ENCODE measurements around the gene SHISA2.

Gene SHISA2

DNA sequence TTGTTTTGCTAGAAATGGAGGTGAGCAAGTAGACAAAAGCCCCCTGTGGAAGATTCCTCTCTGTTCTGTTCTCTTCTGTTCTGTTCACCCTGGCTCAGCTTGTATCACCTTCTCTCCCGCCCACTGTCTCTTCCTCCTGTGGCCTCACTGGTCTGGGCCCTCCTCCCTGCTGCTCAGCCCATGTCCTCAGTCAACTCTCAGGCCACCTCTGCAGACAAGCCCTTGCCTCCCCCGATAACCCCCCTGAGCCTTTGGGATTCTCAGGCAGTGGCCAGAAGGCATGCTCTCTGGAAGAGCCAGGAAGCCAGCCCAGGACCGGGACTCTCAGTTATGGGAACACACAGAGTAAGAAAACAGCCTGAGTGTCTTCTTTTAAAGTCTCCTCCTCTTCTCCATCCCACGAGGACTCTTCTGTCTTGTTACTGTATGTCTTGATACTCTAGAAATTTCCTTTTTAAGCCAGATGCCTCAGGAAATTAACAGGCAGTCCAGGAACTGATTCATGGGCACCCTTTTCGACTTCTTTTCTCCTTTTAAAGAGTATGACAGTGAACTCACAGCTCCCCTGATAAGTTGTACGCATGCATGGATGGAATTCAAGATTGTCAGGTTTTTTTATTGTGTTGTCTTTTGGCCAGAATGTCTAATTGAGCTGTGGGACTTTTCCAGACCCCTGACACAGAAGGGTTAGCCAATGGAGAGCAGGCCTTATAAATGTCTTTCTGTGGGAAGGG is 33.7 kb downstream of the SHISA2 start:
- H3K4me1 ChIP-seq (ENCODE audit: control insufficient read depth, insufficient read depth, low read length), result 0 out of 2 replicates have a peak, but pooled peaks cover 6% of the 10 kb centered on the region
- H3K9ac ChIP-seq (ENCODE audit: low read depth, low read length), result no peak overlapping the region
- no peak overlapping the region for H3K4me3 ChIP-seq (ENCODE audit: low read depth, low read length)
- H3K9me3 ChIP-seq (ENCODE audit: control insufficient read depth, insufficient read depth, low read length), result no peaks in the 10 kb centered on the region
- no peaks in the 10 kb centered on the region for H3K27me3 ChIP-seq (ENCODE audit: control insufficient read depth, insufficient read depth, low read length)
- no peak overlapping the region for H3K27ac ChIP-seq (ENCODE audit: low read depth, low read length)
- H3K36me3 ChIP-seq (ENCODE audit: control insufficient read depth, insufficient read depth, low read length), result no peaks in the 10 kb centered on the region

DNA sequence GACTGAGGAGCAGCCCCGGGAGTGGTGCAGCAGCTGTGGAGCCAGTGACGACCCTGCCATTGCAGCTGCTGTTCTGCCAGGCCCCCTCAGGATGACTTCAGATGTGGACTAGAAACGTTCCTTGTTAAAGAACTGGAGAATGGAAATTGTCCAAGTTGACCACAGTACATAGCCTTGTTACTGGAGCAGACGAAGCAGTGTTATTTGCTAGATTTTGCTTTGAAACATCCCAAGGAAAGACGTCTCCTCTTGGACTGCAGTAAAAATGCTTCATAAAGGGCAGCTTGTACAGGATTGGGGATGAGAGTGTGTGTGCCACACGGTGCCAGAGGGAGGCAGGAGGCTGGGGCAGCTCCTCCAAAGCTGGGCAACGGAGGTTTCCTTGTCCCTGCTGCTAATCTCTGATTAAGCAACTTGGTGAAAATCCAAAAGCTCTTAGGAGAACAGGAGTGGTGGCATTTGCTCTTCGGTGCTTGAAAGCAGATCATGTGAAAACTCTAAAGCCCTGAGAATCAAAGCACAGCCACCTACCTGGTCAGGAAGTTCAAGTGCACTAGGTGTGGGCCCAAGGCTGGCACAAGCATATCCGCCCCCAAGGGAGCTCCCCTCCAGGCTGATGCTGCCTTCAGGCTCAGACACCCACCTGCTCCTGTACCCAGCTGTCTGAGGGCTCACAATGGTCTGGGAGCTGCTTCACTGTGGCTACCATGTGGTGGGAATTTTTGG is 34.5 kb downstream of the SHISA2 start:
- Histone ChIP-seq H3K9me3 (ENCODE audit: control insufficient read depth, insufficient read depth, low read length) (no peaks in the 10 kb centered on the region), H3K27ac (ENCODE audit: low read depth, low read length) (no peak overlapping the region), H3K27me3 (ENCODE audit: control insufficient read depth, insufficient read depth, low read length) (no peaks in the 10 kb centered on the region), H3K4me1 (ENCODE audit: control insufficient read depth, insufficient read depth, low read length) (0 out of 2 replicates have a peak, but pooled peaks cover 6% of the 10 kb centered on the region), H3K4me3 (ENCODE audit: low read depth, low read length) (no peak overlapping the region), H3K36me3 (ENCODE audit: control insufficient read depth, insufficient read depth, low read length) (no peaks in the 10 kb centered on the region), H3K9ac (ENCODE audit: low read depth, low read length) (no peak overlapping the region)

DNA sequence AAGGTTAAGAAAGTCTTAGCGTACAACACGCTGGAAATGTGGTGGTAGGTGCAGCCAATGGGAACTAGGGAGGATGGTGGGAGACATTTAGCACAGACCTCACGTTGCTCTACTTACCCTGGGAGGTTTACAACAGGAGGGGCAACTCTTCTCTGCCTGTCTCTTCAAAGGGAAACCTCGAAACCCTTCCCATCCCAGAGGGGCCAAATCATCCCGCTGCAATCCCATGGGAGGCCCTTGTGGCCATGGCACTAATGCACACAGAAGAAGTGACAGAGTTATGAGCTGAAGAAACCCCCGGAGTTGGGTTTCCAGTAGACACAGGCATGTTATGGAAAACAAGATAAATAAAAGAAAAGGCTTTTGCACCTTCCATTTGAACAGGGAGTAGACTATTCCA is 35.6 kb downstream of the SHISA2 start:
- H3K9me3 ChIP-seq (ENCODE audit: control insufficient read depth, insufficient read depth, low read length), result no peaks in the 10 kb centered on the region
- no peaks in the 10 kb centered on the region for H3K27me3 ChIP-seq (ENCODE audit: control insufficient read depth, insufficient read depth, low read length)
- no peaks in the 10 kb centered on the region for H3K36me3 ChIP-seq (ENCODE audit: control insufficient read depth, insufficient read depth, low read length)
- H3K9ac ChIP-seq (ENCODE audit: low read depth, low read length), result no peak overlapping the region
- H3K4me1 ChIP-seq (ENCODE audit: control insufficient read depth, insufficient read depth, low read length), result 0 out of 2 replicates have a peak, but pooled peaks cover 6% of the 10 kb centered on the region
- no peak overlapping the region for H3K4me3 ChIP-seq (ENCODE audit: low read depth, low read length)
- H3K27ac ChIP-seq (ENCODE audit: low read depth, low read length), result no peak overlapping the region

DNA sequence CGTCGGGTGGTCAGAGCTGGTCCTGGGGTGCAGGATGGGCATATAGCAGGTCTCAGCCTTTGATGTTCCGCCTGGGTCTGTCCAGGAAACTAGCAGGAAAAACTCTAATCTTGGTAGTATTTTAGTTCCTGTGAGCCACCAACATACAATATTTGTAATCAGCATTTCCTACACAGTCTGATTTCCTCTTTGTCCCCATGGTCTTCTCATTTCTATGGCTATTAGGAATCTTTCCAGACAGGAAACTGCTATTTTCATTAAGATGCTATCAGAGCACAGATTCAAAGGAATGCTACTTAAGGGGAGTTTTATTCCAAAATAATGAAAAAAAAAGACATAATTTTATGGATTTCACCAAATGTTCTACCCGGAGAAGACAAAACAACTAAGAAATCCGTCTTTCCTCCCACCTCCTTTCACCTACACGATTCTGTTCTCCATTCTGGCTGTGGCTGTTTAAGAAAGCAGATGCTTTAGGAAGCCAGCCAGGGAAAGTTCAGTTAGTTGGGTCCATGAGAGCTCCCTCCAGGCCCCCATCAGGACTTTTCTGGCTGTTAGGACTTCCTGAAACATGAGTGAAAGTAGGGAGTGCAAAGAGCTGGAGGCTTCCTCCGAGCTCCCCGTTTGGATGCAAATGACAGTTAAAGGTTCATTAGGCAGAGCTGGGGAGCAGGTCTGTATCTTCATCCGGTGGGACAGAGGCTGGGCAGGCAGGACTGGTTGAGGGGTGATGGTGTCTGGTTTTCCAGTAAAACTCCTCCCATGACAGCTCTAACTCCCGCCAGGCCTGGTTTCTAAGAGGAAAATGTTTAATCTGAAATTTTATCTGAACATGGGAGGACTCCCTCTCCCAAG is 36.3 kb downstream of the SHISA2 start:
- no peak overlapping the region for H3K4me3 ChIP-seq (ENCODE audit: low read depth, low read length)
- H3K27me3 ChIP-seq (ENCODE audit: control insufficient read depth, insufficient read depth, low read length), result no peaks in the 10 kb centered on the region
- H3K36me3 ChIP-seq (ENCODE audit: control insufficient read depth, insufficient read depth, low read length), result no peaks in the 10 kb centered on the region
- H3K9me3 ChIP-seq (ENCODE audit: control insufficient read depth, insufficient read depth, low read length), result no peaks in the 10 kb centered on the region
- H3K9ac ChIP-seq (ENCODE audit: low read depth, low read length), result no peak overlapping the region
- H3K4me1 ChIP-seq (ENCODE audit: control insufficient read depth, insufficient read depth, low read length), result 0 out of 2 replicates have a peak, but pooled peaks cover 6% of the 10 kb centered on the region
- H3K27ac ChIP-seq (ENCODE audit: low read depth, low read length), result no peak overlapping the region

DNA sequence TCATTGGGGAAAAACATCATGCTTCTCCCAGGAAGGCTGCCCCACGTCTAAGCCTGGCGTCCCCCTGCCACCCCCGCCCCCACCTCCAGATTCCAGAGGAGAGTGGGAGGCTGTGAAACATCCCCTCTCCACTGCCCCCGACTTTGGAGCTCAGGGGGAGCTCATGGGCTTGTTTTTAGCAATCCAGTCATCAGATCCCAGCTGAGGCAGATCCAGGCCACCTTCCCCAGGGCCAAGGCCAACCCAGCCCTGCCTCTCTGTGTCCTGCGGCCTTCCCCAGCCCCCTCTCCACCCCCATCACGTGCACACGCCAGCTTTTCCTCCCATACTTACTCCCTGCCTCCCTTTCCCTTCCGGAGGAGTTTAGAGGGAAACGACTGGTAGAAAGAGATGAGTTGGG is 38.8 kb downstream of the SHISA2 start:
- H3K27me3 ChIP-seq (ENCODE audit: control insufficient read depth, insufficient read depth, low read length), result no peaks in the 10 kb centered on the region
- H3K4me1 ChIP-seq (ENCODE audit: control insufficient read depth, insufficient read depth, low read length), result no peaks in the 10 kb centered on the region
- H3K36me3 ChIP-seq (ENCODE audit: control insufficient read depth, insufficient read depth, low read length), result no peaks in the 10 kb centered on the region
- H3K9me3 ChIP-seq (ENCODE audit: control insufficient read depth, insufficient read depth, low read length), result no peaks in the 10 kb centered on the region
- H3K9ac ChIP-seq (ENCODE audit: low read depth, low read length), result no peak overlapping the region
- no peak overlapping the region for H3K27ac ChIP-seq (ENCODE audit: low read depth, low read length)
- H3K4me3 ChIP-seq (ENCODE audit: low read depth, low read length), result no peak overlapping the region

DNA sequence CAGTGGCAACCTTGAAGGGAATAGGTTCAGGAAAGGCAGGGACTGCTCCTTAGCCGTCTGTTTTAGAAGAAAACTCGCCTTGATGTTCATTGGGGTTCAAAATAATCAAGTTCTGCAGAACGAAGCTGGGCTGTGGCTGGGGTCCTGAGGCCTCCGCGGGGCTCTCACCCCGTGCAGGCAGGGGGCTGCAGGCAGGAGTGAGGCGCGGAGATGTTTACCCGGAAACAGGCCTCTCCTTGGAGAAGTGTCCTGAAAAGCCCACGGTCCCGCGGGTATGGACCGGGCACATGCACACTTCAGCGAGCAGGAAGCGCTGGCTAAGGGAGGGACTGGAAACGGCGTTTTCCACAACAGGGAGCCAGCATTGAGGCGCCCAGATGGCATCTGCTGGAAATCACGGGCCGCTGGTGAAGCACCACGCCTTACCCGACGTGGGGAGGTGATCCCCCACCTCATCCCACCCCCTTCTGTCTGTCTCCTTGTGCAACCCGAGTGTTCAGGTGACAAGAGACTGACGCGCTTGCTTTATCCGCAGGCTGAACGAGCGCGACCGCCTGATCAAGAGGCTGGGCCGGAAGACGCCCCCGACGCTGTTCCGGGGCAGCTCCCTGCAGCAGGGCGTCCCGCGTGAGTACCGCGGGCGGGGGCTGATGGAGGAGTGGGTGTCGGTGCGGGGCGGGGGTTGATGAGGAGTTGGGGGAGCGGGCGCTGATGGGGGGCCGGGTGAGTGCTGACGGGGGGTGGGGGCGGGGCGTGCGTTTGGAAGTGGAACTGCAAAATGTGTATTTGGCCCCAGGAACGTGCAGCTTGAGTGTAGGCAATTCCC is 39.6 kb downstream of the SHISA2 start:
- Histone ChIP-seq H3K9me3 (ENCODE audit: control insufficient read depth, insufficient read depth, low read length) (no peaks in the 10 kb centered on the region), H3K4me1 (ENCODE audit: control insufficient read depth, insufficient read depth, low read length) (no peaks in the 10 kb centered on the region), H3K36me3 (ENCODE audit: control insufficient read depth, insufficient read depth, low read length) (no peaks in the 10 kb centered on the region), H3K9ac (ENCODE audit: low read depth, low read length) (no peak overlapping the region), H3K27me3 (ENCODE audit: control insufficient read depth, insufficient read depth, low read length) (no peaks in the 10 kb centered on the region), H3K4me3 (ENCODE audit: low read depth, low read length) (no peak overlapping the region), H3K27ac (ENCODE audit: low read depth, low read length) (no peak overlapping the region)

DNA sequence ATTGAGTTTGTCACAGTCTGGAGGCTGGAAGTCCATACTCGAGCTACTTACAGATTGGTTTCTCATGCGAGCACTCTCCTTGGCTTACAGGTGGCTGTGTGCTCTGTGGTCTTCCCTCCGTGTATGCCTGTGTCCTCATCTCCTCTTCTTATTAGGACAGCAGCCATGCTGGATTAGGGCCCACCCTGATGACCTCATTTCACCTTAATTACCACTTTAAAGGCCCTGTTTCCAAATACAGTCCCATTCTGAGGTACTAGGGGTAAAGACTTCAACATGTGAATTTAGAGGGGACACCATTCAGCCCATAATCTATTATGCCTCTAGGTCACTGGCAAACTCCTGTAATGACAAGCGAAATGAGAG is 40.6 kb downstream of the SHISA2 start:
- Histone ChIP-seq H3K27me3 (ENCODE audit: control insufficient read depth, insufficient read depth, low read length) (no peaks in the 10 kb centered on the region), H3K36me3 (ENCODE audit: control insufficient read depth, insufficient read depth, low read length) (no peaks in the 10 kb centered on the region), H3K9ac (ENCODE audit: low read depth, low read length) (no peak overlapping the region), H3K27ac (ENCODE audit: low read depth, low read length) (no peak overlapping the region), H3K9me3 (ENCODE audit: control insufficient read depth, insufficient read depth, low read length) (no peaks in the 10 kb centered on the region), H3K4me1 (ENCODE audit: control insufficient read depth, insufficient read depth, low read length) (no peaks in the 10 kb centered on the region), H3K4me3 (ENCODE audit: low read depth, low read length) (no peak overlapping the region)

DNA sequence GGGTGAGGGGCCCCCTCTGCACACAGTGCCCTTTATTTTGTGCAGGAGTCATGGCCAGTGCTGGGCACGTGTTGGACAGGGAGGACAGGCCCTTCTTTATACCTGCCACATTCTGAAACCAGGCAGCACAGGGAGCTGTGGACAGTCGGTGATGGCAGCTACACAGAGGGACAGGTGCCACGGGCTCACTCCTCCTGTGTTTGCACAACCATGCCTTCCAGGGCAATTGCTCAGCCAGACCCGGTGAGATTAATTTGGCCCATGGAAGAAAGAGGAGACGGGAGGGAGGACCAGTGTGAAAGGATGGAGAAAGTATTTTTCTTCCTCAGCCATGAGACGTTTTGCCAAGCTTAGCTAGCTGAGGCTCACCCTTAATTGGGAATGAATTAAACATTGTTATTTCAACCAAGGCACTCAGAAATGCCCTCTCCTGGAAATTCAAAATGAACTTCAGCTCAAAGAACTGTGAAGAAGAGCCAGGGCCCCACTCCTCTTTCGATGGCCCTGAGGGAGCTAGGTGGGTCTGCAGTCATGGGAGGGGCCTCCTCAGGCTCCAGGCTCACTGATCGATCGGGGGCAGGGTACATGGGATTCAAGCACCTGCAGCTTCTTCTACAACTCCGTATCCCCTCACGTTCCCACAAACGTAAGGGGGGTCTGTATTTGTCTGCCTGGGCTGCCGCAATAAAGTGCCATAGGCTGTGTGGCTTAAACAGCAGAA is 41.2 kb downstream of the SHISA2 start:
- Histone ChIP-seq H3K4me1 (ENCODE audit: control insufficient read depth, insufficient read depth, low read length) (no peaks in the 10 kb centered on the region), H3K9ac (ENCODE audit: low read depth, low read length) (no peak overlapping the region), H3K27me3 (ENCODE audit: control insufficient read depth, insufficient read depth, low read length) (no peaks in the 10 kb centered on the region), H3K36me3 (ENCODE audit: control insufficient read depth, insufficient read depth, low read length) (no peaks in the 10 kb centered on the region), H3K4me3 (ENCODE audit: low read depth, low read length) (no peak overlapping the region), H3K9me3 (ENCODE audit: control insufficient read depth, insufficient read depth, low read length) (no peaks in the 10 kb centered on the region), H3K27ac (ENCODE audit: low read depth, low read length) (no peak overlapping the region)

DNA sequence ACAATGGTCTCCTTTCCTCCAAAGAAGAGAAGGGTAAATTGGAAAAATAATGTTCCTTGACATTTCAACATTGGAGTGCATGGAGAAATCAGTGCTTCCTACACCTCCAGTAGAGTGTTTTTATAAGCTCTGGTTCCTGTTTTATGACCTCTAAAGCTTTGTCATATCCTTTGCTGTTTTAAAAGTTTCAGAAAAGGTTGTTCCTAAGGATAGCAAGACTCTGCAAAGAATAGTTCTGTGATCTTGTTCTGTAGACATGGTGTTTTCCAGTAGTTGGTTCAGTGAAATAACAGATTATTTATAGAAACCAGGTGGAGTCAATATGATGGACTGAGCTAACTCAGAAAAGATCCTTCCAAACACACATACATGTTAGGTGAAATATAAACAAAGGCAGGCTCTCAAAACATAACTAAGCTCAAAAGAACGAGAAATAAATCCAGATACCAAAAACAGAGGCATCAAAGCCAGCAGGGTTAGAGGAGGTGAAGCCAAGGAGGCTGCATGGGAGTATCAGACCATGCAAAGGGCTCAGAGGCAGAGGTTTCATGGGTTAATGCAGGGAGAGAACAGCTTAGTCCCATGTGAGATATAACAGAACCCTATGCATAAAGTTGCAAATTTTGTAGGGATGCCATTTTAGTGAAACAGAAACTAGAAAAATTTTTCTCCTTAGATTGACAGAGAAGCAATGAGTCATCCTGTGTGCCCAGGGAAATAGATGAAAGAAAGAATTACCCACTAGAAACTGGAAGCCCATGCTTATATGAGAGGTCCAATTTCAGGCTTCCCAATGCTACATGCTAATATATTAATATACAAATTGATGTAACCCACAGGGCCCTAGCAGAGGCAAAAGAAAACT is 44.3 kb downstream of the SHISA2 start:
- no peak overlapping the region for H3K4me3 ChIP-seq (ENCODE audit: low read depth, low read length)
- no peak overlapping the region for H3K27ac ChIP-seq (ENCODE audit: low read depth, low read length)
- no peaks in the 10 kb centered on the region for H3K9me3 ChIP-seq (ENCODE audit: control insufficient read depth, insufficient read depth, low read length)
- no peaks in the 10 kb centered on the region for H3K27me3 ChIP-seq (ENCODE audit: control insufficient read depth, insufficient read depth, low read length)
- H3K4me1 ChIP-seq (ENCODE audit: control insufficient read depth, insufficient read depth, low read length), result no peaks in the 10 kb centered on the region
- H3K36me3 ChIP-seq (ENCODE audit: control insufficient read depth, insufficient read depth, low read length), result no peaks in the 10 kb centered on the region
- H3K9ac ChIP-seq (ENCODE audit: low read depth, low read length), result no peak overlapping the region
